Measurements from ENCODE around the gene TIAM2.

Gene TIAM2

DNA sequence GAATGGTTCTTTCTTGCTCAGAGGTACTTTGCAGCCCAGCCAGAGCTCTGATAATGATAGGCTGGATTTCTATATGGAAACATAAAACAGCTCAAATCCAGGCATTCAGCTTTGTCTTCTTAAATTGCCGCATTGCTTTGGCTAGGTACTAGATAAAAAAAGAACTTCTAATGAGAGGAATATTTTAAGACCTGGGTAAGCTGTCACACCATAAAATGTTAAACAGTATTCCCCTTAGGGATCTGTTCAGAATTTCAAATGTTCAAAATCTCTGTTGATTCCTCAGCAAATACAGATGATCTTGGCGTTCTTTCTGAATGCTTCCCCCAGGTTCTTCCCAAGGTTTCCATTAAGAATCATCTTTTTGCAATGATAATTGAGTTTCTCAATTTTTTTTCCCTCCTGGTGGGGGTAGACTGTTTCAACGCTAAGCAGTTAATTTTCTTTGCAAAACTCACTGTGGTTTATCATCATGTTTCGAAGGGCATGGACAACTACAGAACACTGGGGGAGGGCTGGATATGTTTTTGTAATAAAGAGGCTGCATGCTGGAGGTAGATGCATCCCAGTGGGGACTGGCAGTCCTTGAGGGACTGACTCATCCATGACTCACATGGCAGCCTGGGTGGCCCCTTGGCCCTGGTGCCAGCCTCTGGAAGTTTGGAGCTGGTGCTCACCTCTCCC is 31.0 kb downstream of the TIAM2 start:
- no peak for DNase-seq

GRCh38 chr6:155026706-155027045 is 31.6 kb downstream of the TIAM2 start:
- DNase-seq, result no peak

DNA sequence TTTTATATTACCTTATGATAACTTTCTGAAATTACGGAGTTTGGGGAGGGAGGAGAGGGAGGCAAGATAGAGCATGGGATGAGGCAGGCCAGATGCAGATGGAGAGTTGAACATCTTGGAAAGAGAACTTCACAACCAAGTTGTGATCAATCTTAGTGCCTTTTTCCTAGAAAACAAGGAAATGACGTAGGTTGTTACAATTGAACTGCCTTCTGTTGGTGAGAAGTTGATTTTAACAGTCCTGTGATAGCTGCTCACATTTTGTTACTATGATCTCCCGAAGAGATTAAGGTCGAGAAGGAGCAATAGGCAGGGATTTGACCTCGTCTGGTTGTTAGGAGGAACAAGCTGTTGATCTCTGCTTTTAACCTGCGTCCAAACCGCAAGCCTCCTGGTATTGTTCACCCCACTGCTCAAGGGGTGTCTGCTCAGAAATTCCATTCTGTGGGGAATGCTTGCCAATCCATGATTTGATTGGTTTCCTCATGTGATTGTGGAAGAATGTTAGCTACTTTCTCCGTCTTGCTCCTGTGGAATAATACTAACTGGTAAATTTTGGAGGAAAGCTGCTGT is 35.1 kb downstream of the TIAM2 start:
- no peak for DNase-seq

DNA sequence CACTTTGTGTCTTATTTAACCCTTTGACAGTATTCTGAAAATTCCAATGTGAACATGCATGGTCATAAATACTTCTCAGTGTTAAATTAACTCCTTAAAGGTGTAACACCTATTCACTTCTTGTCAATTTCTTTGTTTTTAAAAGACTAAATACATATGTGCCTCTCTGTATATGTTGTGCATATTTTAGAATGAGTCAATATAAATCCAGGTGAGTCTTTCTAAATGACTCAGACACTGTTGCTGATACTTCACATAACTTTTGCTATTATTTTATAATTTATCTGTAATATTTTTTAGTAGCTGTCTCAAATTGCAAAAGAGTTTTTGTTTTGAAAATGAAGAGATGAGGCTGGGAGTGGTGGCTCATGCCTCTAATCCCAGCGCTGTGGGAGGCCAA is 36.0 kb downstream of the TIAM2 start:
- no peak for DNase-seq

DNA sequence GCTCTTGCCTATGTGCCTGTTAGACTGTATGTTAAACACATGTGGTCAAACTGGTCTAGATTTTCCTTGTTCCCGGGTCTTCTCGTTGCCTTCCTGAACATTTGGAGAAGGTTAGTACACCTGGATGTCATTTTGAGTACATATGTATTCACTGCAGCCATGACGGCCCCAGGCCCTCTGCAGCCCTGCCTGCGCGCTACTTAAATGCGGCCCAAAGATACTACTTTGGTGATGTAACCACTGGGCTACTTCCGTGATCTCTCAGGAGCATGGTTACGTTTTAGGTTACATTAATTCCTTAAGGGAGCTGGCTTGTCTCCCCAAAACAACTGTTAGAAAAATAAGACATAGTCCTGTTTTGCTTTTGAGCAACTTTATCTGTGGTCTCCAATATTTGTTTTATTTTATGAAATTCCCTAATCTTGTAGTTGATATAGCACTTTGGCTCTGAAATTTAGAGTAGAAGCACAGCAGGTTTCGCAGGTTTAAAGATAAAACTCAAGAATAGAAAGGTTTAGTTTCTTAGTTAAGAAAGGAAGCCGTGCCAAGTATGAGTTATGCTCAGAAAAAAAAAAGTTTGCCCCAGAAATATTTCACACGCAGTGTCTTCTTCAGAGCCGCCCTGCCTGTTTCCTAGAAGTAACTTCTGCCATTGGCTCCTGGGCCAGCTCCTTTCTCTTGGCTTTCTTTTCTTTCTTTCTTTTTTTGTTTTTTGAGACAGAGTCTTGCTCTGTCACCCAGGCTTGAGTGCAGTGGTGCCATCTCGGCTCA is 38.1 kb downstream of the TIAM2 start:
- DNase-seq, result no peak

DNA sequence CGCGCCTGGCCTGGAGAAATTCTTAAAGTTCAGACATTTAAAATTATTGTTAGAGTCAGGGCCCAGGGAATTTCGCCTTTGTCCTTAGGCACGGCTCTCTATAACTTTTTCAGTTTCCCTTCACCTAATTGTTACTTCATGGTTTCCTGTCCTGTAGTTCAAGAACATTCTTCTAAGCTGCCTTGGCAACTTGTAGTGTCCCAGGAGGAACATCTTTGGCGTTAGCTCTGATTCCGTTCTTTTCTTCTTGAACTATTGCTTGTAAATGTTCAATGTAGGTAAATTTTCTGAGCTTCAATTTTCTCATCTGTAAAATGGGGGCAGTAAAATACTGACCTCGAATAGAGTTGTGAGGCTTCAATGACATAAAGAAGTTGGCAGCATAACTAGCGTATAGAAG is 41.8 kb downstream of the TIAM2 start:
- no peak for DNase-seq

GRCh38 chr6:155038104-155038503 is 43.0 kb downstream of the TIAM2 start:
- DNase-seq, result no peak

- DNase-seq, result no peak
These were observed 43.4 kb downstream of the TIAM2 start for GRCh38 chr6:155038527-155038926.

DNA sequence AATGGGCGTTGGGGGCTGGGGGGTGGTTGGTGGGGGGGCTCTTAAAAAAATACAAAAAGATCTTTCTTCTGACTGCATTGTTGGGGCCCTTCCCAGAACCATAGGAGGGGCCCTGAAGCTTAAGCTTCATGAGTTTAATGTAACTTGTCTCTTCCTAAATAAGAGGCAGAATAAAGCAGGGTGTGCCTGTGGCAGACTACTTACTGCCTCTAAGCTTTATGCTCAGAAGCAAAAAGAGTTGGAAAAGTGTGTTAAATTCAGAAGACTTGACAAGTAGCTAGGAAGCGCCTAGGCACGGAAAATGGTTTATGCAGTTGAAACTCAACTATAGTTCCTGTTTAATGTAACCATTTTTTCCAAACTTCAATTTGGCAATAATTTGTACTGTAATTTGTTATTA is 44.5 kb downstream of the TIAM2 start:
- DNase-seq, result no peak

DNA sequence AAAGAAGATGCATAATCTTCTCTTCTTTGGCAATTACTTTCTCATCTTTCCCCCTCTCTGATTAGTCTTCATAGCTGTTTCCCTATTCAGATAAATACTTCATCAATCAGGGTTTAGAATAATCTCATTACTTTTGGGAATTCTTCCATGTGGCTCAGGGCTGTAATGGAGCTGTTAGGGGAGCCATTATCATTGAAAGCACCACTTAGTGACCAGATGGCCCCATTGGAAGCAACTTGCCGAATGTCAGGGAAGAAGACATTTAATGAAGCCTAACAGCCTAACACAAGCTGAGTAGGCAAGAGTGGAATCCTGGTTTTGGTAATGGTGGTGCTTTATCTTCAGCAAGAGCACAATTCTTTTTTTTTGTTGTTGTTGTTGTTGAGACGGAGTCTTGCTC is 45.0 kb downstream of the TIAM2 start:
- no peak for DNase-seq

DNA sequence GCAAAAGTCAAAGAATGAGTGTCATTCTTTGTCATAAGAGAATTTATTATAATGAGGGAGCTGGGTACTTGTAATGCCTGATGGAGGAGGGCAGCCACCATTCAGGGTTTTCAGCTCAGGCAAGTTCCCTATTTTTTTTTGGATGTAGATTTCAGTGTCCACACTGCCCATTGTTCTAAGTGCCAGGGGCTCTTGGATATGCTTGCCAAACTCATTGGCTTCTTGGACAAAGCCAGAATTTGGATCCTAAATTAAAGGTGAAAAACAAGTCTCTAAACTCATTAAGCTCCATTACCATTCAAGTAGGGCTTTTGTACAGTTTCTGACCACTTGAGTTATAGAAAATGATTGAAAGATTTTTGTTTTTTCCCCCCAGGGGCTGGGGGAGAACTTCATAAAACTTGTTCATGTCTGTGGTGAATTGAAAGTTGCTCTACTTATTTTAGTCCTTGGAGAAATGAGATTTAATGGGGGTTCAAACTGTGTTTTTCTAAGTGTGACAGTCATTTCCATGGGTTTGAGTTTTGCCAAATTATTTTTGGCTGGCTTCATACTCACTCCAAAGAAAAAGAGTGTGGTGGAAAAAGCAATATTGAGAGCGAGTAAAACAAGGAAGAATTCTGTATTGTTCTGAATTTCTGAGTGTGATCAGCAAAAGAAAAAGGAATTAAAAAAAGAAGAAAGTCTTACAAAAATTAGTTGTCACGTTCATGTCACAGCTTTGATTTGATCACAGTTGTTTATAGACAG is 46.0 kb downstream of the TIAM2 start:
- DNase-seq, result no peak

DNA sequence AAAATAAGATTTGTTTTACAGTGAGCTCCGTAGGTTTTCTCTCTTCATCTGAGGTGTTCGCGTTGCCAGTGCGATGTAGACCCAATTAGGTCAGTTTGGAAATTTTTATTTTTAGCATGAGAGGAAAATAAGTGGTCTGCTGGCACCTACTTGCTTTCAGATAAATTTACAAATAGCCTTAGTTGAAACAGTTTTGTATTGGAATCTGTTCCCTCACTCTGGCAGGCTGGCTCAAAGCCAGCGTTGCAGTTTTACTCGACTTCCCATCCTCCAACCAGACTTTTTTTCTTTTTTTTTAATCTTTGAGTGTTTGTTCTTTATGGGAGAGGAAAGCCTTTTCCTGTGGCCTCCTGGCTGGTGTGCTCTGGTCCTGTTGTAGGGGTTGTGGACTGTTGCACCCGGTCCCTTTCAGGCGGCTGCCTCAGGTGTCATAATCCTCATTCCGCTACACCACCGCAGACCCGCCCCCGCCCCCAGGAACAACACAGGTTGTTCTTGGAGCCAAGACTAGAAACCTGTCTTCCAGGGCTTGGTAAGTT is 46.7 kb downstream of the TIAM2 start:
- DNase-seq, result no peak

GRCh38 chr6:155042983-155043382 is 47.9 kb downstream of the TIAM2 start:
- DNase-seq, result no peak

- DNase-seq, result no peak
These were observed 50.7 kb downstream of the TIAM2 start for GRCh38 chr6:155045561-155046404.

DNA sequence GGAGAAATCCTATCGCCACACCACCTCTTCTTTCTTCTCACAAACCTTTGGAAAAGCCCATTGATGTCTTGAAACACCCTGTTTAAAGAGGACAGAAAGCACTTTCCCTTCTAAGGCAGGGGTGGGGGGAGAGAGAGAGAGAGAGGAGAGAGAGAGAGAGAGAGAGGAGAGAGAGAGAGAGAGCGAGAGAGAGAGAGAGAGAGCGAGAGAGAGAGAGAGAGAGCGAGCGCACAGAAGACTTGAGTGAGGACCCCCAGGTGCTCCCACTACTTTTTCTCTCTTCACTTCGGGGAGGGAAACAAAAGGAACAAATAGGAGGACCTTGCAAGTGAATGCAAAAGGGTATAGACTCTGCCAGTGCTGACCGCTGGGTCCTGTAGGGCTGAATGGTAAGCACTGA is 52.4 kb downstream of the TIAM2 start:
- no peak for DNase-seq

- no peak for DNase-seq
These were observed 55.2 kb downstream of the TIAM2 start for GRCh38 chr6:155050311-155050710.

GRCh38 chr6:155054491-155055250 is 59.6 kb downstream of the TIAM2 start:
- DNase-seq, result no peak

GRCh38 chr6:155055729-155056128 is 60.6 kb downstream of the TIAM2 start:
- DNase-seq, result no peak

- DNase-seq, result no peak
These were observed 61.6 kb downstream of the TIAM2 start for GRCh38 chr6:155056756-155057155.

DNA sequence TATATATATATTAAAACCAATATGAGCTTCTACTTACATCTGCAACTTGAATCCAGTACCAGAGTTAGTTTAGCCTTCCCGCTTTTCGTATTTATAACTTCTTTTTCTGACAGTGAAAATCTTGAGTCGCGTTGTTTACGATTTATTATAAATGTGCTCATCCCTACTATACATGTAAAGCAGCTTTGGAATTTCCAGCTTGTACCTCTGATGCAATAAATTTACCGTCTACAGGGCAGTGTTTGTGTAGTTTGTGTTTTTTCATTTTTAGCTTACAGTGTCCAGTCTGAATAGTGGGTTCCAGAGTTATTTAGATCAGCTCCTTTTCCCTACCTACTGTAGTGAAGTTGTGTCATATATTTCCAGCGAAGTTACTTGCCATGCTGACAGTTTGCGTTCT is 66.3 kb downstream of the TIAM2 start:
- no peak for DNase-seq

DNA sequence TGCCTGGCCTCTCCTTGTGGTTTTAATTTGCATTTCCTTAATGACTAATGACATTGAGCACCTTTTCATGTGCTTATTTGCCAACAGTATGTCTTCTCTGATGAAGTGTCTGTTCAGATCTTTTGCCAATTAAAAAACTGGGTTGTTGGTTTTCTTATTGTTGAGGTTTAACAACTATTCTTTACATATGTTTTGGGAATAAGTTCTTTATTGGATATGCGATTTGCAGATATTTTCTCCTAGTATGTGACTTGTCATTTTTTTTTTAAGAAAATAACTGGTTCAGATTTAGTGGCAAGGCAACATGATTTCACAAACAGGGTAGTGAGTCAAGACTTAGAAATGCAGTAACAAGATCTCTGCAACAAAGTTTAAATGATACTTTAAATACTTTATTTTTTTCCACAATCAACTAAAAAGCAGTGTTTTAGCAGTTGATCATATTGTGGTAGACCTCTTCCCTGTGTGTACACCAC is 67.8 kb downstream of the TIAM2 start:
- no peak for DNase-seq

All from effector CD4-positive, alpha-beta T cell (primary cell).